RWPE2 (cell line): Measurements from ENCODE around the gene ATG2A.

Experiments used
- ATAC-seq: fragments of 200-7000 bp; cut with Tn5 transposase; 3 replicates; pipeline ENCODE4 v1.9.1; 2021; ENCODE audit warnings: low read depth
- DNase-seq: peaks from one replicate; pipeline ENCODE4 v3.0.0-alpha.2; 2020; ENCODE audit warnings: low spot score
- H3K27ac ChIP-seq: fragments of 450-650 bp; 2 replicates; pipeline ENCODE4 v1.5.1; 2017; ENCODE audit warnings: mild to moderate bottlenecking; ENCODE audit not compliant: poor library complexity, severe bottlenecking
- H3K27me3 ChIP-seq: fragments of 250-450 bp; sonication (Bioruptor Pico); 2 replicates; pipeline ENCODE4 v1.5.1; 2021; ENCODE audit warnings: mild to moderate bottlenecking, moderate library complexity; ENCODE audit not compliant: insufficient read depth, poor library complexity, severe bottlenecking
- H3K36me3 ChIP-seq: fragments of 250-450 bp; sonication (Bioruptor Pico); 2 replicates; pipeline ENCODE4 v1.5.1; 2020; ENCODE audit warnings: low read depth, mild to moderate bottlenecking, moderate library complexity
- H3K4me1 ChIP-seq: fragments of 250-450 bp; sonication (Bioruptor Pico); 2 replicates; pipeline ENCODE4 v1.5.1; 2021; ENCODE audit warnings: mild to moderate bottlenecking, moderate library complexity; ENCODE audit not compliant: insufficient read depth, poor library complexity, severe bottlenecking
- H3K4me3 ChIP-seq: fragments of 250-450 bp; sonication (Bioruptor Pico); 2 replicates; pipeline ENCODE4 v1.5.1; 2021; ENCODE audit warnings: mild to moderate bottlenecking, moderate library complexity; ENCODE audit not compliant: severe bottlenecking
- H3K9me3 ChIP-seq: fragments of 250-450 bp; sonication (Bioruptor Pico); 2 replicates; pipeline ENCODE4 v1.5.1; 2021; ENCODE audit warnings: mild to moderate bottlenecking, moderate library complexity; ENCODE audit not compliant: severe bottlenecking
- CTCF ChIP-seq: fragments of 450-650 bp; IDR thresholded peaks from one replicate; pipeline ENCODE4 v1.5.1; 2017; ENCODE audit warnings: mild to moderate bottlenecking, moderate library complexity; ENCODE audit not compliant: poor library complexity, severe bottlenecking

ATG2A gene

GRCh38 chr11:64923944-64924909 lies 7.2 kb upstream of the ATG2A start, which contains the start of gene PPP2R5B:
TSS of gene PPP2R5B (plus strand) at chr11:64924689. CDS start at chr11:64925735, 1,046 bp downstream.
- 0 out of 2 replicates have a peak, but pooled peaks cover 5% of the 10 kb centered on the region for H3K36me3 ChIP-seq
- no peaks in the 10 kb centered on the region for H3K9me3 ChIP-seq
- H3K4me1 ChIP-seq, result peaks cover 3% of the 10 kb centered on the region
- no peak for TF ChIP-seq CTCF
- H3K4me3 ChIP-seq, result peak within 1 kb of the TSS; percentile 87
- ATAC-seq (peak; percentile 92), DNase-seq (peak; percentile 91)
- peak within 1 kb of the TSS; percentile 60 for H3K27ac ChIP-seq
- H3K27me3 ChIP-seq, result no peaks in the 10 kb centered on the region

- no peak for ATAC-seq
- H3K4me3 ChIP-seq, result no peak overlapping the region
These were observed 6.2 kb upstream of the ATG2A start for GRCh38 chr11:64923151-64923661.

GRCh38 chr11:64921384-64921783 lies 4.4 kb upstream of the ATG2A start:
- no peak for TF ChIP-seq CTCF

More at GRCh38 chr11:64923151-64923661, 6.2 kb upstream of the ATG2A start:
- Histone ChIP-seq H3K27me3 (no peaks in the 10 kb centered on the region), H3K27ac (no peak overlapping the region), H3K9me3 (no peaks in the 10 kb centered on the region), H3K36me3 (0 out of 2 replicates have a peak, but pooled peaks cover under 1% of the 10 kb centered on the region), H3K4me1 (peaks cover 3% of the 10 kb centered on the region)
- TF ChIP-seq CTCF, result no peak
- DNase-seq, result no peak

DNA sequence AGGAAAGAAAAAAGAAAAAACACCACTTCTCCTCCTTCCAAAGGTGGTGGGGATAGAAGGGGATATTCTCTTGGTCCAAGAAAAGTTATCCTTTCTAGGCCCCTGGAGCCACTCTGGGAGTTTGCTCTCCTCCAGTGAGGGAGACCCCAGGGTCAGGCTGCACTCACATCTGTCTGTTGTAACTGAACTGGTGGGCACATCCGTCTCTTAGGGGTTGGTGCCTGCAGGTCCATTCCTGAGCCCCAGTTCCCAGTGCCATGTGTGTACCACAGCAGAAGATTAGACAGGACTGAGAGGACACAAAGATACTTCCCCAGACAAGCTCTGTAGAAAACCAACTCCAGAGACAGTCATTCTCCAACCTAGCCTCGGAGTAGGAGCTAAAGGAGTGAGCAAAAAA lies 3.1 kb upstream of the ATG2A start:
- Histone ChIP-seq H3K36me3 (no peaks in the 10 kb centered on the region), H3K27ac (no peak overlapping the region), H3K9me3 (no peaks in the 10 kb centered on the region), H3K4me3 (no peak overlapping the region), H3K27me3 (no peaks in the 10 kb centered on the region), H3K4me1 (peaks cover 5% of the 10 kb centered on the region)
- ATAC-seq (no peak), DNase-seq (no peak)
- no peak for TF ChIP-seq CTCF

More at GRCh38 chr11:64921384-64921783, 4.4 kb upstream of the ATG2A start:
- H3K27me3 ChIP-seq, result no peaks in the 10 kb centered on the region
- no peak for DNase-seq
- no peak overlapping the region for H3K4me3 ChIP-seq
- H3K36me3 ChIP-seq, result no peaks in the 10 kb centered on the region
- H3K27ac ChIP-seq, result no peak overlapping the region
- H3K4me1 ChIP-seq, result peaks cover 3% of the 10 kb centered on the region
- no peaks in the 10 kb centered on the region for H3K9me3 ChIP-seq
- no peak for ATAC-seq
